HG02610 (cell line): ENCODE data around the gene SLC4A1.

Experiments used
- ATAC-seq: cut with Tn5 transposase; IDR thresholded peaks from one replicate; pipeline ENCODE4 v1.9.1; 2021; ENCODE audit warnings: mild to moderate bottlenecking, moderate library complexity; ENCODE audit not compliant: unreplicated experiment

SLC4A1 gene

GRCh38 chr17:44207743-44208142, 60.2 kb downstream of the SLC4A1 start:
- ATAC-seq = no peak

DNA sequence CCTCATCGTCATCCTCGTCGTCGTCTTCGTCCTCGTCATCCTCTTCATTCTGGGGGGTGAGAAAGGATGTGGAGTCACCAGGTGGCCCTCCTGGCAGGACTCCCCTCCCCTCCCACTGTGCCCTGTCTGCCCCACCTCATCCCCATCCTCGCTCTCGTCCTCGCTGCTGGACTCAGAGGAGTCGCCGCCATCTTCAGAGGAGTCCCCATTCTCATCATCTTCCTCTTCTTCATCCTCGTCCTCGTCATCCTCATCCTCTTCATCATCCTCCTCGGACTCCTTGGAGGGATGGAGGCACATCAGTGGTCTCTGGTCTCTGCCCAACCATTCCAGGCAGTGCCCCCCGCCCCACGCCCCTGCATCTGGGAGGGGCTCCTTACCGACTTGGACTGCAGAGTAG, 60.6 kb downstream of the SLC4A1 start:
- no peak for ATAC-seq

- no peak for ATAC-seq
These were observed 61.1 kb downstream of the SLC4A1 start for GRCh38 chr17:44206825-44207155.

- ATAC-seq = no peak
These were observed 61.7 kb downstream of the SLC4A1 start for GRCh38 chr17:44205962-44206824.

GRCh38 chr17:44204441-44204882, 63.5 kb downstream of the SLC4A1 start:
- ATAC-seq = no peak

DNA sequence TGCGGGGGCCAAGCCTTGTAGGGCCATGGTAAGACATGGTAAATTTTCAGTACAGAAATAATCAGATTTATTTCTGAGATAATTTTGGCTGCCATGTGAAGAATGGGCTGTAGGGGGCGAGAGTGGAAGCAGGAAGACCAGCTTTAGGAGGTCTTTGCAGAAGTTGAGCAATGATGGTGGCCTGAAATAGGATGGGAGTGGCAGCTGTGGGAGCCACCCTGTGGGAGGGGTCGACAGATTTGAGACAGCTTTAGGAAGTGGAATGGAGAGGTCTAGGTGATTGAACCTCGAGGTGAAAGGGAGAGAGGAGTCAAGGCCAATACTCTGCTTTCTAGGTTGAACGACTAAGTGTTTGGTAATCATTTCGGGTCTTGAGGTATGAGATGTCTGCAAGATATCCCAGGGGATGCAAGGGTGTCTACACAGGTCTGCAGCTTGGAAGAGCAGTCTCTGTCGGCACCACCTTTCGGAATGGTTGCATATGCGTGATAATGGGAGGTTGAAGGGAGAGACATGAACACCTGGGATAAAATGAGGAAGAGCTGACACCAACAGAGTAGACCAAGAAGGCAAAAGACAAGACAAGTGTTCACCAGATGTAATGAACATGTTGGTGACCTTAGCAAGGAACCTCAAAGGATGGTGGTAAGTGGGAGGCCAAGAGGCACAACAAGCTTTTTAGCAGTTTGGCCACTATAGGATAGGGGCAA, 64.0 kb downstream of the SLC4A1 start:
- no peak for ATAC-seq

- no peak for ATAC-seq
These were observed 65.2 kb downstream of the SLC4A1 start for GRCh38 chr17:44202756-44203155.

DNA sequence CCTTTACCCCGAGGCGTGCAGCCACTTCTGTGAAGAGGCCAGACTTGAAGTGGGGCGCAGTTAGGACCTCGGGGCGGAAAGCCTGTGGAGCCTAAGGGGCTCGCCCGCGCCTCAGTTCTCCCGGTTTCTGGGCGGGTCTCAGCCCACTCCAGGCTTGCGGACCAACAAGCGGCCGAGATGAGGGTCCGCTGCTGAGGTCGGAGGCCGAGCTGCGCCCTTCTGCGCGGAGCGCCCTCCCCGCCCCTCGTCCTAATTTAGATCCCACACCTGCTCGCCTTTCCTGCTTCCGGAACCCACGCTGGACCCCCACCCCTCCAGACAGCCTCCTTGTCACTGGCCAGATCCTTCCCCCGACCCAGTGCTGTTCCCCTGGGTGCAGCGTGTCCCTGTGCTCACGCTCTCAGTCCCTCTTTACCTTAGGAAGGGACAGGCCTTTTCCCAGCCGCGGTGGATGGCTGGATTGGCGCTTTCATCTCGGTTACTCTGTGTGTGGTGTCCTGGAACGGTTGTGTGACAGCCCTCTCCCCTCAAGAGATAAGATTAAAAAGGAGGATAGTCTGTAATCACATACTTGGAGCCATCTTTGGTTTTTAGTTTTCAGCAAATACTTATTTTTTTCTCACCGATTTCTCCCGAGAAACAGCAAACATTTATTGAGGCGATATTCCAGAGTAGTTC, 67.3 kb downstream of the SLC4A1 start:
- no peak for ATAC-seq

GRCh38 chr17:44199553-44200477, 68.1 kb downstream of the SLC4A1 start, which contains the start of gene ATXN7L3:
ATXN7L3 (minus strand) TSS chr17:44199884; CDS start chr17:44198070, 1,814 bp downstream.
- ATAC-seq = peak; percentile 74

DNA sequence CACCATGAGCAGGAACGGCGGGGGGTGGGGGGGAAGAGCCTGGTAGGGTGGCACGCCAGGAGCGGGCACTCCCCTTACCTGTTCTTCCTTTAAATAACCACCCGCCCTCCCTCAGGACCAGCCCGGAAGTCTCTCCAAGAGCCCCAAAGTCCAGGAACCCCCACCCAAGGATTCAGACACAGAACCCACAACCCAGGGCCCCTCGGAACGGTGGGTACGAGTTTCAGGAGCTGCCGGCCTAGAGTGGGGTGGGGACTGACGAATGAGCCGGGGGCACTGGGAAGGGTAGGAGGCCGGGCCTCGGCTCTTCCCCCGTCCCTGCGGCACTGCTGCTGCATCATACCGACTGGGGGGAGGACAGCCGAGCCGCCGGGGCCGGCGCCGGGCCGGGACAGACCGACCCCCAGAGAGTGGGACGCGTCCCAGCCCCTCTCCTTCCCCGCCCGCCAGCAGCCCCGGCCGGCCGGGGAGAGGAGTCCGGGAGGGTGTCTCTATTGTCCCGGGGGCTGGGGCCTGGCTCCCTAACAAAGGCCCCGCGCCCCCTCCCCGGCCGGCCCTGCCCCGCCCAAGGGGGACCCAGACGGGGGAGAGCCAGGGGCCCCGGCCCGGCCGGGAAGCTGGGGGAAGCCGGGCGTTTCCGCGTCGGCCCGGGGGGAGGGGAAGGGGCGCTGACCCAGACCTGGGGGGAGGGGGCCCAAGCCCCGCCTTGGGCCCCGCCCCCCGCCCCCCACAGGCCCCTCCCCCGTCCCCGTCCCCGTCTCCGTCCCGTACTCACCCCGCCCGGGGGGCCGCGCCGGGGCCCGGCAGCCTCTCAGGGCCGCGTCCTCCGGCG, 69.0 kb downstream of the SLC4A1 start:
- peak; percentile 15 for ATAC-seq
